GM19452 (cell line): ENCODE measurements around the gene ZC3H12D.
"Not testable (repeated sequence)": the region's sequence is repeated elsewhere in the genome, so short reads cannot be mapped to it uniquely, and the experiment has no call there.

Experiments
- ATAC-seq: cut with Tn5 transposase; IDR thresholded peaks from one replicate; pipeline ENCODE4 v1.9.1; 2021; ENCODE audit not compliant: unreplicated experiment

Gene ZC3H12D

DNA sequence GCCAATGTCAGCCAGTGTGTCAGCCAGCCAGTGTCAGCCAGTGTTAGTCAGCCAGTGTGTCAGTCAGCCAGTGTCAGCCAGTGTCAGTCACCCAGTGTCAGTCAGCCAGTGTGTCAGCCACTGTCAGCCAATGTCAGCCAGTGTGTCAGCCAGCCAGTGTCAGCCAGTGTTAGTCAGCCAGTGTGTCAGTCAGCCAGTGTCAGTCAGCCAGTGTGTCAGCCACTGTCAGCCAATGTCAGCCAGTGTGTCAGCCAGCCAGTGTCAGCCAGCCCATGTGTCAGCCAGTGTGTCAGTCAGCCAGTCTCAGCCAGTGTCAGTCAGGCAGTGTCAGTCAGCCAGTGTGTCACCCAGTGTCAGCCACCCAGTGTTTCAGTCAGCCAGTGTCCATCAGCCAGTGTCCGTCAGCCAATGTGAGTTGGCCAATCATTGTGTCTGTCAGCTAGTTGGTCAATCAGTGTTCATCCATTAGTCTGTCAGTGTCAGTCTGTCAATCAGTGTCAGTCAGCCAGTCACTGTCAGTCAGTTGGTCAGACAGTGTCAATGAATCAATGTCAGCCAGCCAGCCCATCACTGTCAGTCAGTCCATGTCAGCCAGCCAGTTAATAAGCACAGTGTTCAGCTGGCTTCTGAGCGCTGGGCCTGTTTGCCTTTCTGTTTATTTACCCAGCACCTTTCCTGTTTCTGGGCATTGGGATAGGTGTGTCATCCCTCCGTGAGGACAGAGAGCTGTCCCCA is 40.3 kb downstream of the ZC3H12D start:
- not testable (repeated sequence) for ATAC-seq

DNA sequence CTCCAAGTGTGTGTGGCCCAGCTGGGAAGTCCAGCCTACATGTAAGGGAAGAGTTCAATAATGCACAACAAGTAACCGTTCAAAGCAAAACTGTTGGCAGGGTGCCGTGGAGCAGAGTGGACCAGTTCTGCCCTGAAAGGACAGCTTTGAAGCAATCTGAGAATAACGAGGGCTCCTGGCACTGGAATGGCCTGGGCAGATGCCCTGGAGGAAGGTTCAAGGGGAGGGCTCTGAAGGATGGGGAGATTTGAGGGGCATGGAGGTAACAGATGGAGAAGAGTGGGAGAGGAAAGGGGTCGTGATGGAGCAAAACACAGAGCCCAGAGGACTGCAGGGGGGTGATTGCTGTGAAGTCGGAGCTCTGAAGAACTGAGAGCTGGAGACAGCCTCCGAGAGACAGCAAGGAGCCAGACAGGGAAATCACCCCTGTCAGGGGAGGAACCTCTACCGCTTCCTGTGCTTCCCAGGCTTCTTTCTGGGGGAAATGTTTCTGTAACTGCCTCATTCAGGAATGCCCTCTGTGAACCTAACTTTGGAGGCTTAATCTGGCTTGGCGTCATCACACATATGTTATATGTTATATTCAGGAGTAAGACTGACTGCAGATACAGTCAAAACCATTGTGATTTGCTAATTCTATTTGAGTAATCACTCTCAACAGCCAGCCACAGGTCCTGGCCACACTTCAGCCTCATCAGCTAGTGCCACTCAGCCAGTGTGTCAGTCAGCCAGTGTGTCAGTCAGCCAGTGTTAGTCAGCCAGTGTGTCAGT is 41.2 kb downstream of the ZC3H12D start:
- no peak for ATAC-seq

GRCh38 chr6:149441740-149442139 is 43.1 kb downstream of the ZC3H12D start:
- no peak for ATAC-seq

DNA sequence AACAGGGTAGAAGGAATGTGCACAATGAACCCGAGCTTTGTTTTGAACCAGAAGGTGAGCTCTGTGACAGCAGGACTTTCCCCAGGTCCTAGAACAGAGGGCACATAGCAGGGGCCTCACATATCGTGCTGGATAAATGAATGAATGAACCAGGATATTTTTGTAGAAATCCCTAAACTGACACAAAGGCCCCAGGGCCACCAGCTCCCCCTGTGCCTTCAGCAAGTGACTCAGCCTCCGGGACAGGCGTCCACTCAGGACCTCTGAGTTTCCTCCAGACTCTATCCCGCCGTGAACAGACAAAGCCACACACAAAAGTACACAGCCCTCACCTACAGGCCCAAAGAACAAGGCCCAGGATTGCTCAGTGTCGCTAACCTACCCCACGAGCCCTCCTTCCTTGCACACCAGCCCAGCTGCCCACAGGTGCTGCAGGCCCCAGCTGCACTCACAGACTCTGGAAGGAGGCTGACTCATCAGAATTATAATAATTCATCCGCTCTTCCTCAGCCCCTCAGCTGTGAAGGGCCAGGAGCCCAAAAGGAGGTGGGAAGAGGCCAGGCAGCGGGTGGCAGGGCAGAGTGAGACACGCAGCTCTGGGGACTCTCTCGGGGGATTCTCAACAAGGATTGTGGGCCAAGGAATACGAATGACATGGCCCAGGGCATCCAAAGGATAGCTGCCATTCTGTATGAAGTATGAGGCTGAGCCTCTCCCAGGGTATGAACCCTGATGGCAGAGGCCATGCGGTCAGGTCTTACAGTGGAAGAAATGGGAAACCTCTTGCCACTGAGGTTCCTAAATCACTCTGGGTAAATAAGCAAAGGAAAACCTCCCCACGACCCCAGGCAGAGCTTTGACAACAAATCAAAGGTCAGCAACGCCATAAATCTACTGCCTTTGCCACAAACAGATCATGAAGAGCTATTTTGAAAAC is 43.8 kb downstream of the ZC3H12D start:
- ATAC-seq: no peak

DNA sequence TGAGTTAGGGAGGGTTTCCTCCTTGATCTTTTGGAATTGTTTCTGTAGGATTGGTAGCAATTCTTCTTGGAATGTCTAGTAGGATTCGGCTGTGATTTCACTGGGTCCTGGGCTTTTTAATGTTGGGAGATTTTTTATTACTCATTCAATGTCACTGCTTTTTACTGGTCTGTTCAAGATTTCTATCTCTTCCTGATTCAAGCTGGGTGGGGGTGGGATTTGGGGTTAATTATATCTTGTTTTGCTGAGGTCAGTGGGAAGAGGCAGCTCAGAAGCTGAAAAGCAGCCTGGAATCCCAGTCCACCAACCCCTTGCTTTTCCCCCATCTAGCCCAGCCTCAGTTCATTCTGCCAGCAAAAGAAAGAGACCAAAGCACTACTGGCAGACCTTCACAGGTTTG is 45.2 kb downstream of the ZC3H12D start:
- no peak for ATAC-seq

- ATAC-seq: no peak
These were observed 46.0 kb downstream of the ZC3H12D start for GRCh38 chr6:149438855-149439254.

DNA sequence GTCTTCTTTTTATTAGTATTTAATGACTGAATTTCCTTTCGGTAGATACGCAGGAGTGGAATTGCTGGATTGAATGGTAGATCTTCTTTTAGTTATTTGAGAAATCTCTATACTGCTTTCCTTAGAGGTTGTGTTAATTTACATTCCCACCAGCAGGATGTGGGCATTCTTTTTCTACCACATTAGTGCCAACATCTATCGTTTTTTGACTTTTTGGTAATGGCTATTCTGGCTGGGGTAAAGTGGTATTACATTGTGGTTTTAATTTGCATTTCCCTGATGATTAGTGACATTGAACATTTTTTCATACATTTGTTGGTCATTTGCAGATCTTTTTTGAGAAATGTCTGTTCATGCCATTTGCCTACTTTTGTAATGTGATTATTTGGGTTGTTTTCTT is 47.6 kb downstream of the ZC3H12D start:
- ATAC-seq: no peak

- ATAC-seq: no peak
These were observed 48.2 kb downstream of the ZC3H12D start for GRCh38 chr6:149436647-149437046.

- ATAC-seq: no peak
These were observed 48.8 kb downstream of the ZC3H12D start for GRCh38 chr6:149435919-149436586.

- no peak for ATAC-seq
These were observed 50.9 kb downstream of the ZC3H12D start for GRCh38 chr6:149433881-149434280.

- ATAC-seq: no peak
These were observed 51.4 kb downstream of the ZC3H12D start for GRCh38 chr6:149433405-149433804.

DNA sequence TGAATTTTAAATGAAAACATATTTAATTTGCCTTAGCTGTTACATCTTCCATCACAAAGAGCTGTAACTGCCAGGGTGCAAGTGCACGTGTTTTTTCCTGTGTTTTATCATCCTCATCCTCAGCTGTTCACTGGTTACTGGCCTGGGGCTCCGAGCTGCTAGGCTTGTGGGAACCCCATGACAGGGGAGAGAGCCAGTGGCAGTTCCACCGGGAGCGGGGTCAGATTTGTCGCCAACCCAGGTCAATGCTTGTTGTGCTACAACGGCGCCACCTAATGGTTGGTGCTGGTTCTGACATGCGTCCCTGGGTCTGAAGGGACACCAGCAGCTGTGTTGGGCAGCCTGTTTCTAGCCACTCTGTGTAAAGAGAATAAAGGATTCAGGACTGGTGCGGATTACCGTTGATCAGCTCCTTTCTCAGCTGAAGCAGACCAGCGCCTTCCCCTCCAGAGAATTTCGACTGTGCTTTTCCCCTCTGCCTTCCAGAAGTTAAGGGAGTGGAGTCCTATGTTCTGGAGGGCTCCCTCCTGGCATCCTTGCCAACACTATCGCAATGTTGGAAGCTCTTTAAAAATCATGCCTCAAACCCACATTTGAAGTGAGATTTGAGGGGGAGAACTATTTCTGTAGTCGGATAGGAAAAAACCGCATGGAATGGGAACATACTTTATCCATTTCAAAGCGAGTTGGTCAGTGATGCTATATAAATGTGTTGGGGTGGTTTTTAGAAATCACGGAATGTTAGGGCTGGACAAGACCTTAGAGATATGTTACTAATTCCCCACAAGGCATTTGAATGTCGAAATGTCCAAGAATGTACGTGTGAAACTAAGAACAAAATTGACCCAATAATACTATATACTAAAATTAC is 52.7 kb downstream of the ZC3H12D start:
- ATAC-seq: no peak

- no peak for ATAC-seq
These were observed 55.1 kb downstream of the ZC3H12D start for GRCh38 chr6:149429427-149430360.

- no peak for ATAC-seq
These were observed 56.2 kb downstream of the ZC3H12D start for GRCh38 chr6:149428606-149429005.

GRCh38 chr6:149425754-149426153 is 59.1 kb downstream of the ZC3H12D start:
- no peak for ATAC-seq

DNA sequence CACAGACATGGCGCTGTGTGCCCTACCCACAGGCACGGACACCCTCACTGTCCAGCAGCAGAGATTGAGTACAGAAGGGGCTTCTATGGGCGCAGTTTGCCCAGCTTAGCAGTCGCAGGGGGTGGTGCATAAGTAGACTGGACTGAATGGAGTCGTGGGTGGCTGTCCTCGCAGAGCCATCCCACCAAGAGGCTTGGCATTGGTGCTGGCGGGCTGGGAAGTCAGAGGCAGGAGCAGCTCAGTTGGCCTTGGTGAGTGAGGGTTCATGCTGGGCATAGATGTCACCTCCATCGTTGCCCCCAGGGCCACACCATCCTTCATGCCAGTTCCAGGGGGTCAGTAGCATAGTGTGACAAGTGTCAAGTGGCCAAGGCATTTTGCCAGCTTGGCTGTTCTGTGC is 59.6 kb downstream of the ZC3H12D start:
- ATAC-seq: no peak

DNA sequence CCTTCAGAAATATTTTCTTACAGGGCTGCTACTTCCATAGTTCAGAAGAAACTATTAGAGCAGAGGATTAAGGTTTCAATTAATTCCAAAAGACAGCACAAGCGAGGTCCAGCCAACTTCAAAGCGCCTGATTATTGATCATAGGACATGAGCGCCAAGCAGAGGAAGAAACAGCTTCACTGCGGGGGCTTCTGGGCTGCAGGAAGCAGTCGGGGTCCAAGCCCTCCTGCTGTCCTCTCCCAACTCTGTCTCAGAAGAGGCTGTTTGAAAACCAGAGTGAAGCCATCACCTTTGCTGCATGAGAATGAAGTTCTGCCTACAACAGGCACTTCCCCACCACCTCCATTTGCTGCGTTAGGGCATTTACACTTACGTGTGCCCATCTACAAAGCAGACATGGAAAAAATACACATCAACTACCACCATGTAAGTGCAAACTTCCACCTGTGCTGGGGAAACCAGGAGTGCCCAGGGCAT is 60.8 kb downstream of the ZC3H12D start:
- ATAC-seq: no peak

DNA sequence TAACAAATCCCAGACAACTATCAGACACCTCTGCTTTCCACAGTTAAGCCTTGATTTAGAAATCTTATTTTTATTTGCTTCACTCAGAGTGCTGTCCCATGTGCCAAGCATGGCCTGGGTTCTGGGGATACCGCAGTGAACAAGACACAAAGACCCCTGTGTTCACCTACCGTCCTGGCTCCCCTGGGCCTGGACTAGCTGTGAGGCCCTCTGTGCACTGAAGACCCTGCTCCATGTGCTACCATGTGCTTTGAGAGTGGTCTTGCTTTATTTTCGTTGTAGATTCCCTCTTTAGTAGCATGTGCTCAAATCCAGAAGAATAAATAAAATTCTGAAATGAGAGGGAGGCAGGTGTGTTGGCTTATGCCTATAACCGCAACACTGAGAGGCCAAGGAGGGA is 62.2 kb downstream of the ZC3H12D start:
- ATAC-seq: no peak

DNA sequence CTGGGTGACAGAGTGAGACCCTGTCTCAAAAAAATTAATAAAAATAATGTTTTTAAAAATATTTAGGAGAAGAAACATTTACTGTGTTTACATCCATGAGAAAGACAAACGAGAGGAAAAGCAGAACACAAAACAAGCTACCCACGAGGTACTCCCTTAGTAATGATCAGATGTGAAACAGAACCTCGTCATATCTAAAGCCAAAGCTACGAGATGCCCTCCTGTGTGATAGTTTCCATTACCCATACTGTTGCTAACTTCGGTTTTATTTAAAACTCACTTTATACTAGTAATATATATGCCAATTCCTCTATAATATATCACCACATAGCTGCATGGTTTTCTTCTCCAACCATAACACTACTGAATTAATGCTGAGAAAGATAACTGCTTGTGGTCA is 63.7 kb downstream of the ZC3H12D start:
- no peak for ATAC-seq
